Peyer's patch (tissue), 4 donors: Measurements from ENCODE around the gene SMARCB1.

Source experiments
- POLR2A ChIP-seq, 2 donors: fragments of 450-650 bp; IDR thresholded peaks; one replicate each; pipeline ENCODE4 v1.5.1; 2017; ENCODE audit warnings: antibody characterized with exemption in 2 of 2, mild to moderate bottlenecking in 2 of 2, moderate library complexity in 2 of 2
- TF ChIP-seq, protein P1 (sequence below), 6 experiments: fragments of 450-650 bp in 4 of 6; fragments of 200-600 bp in 2 of 6; sonication (generic) in 1 of 6; IDR thresholded peaks; one replicate each; pipeline ENCODE4 v1.5.1; 2017 to 2019; ENCODE audit warnings: antibody characterized with exemption in 6 of 6, mild to moderate bottlenecking in 3 of 6, moderate library complexity in 1 of 6

GRCh38 chr22:23875801-23876200 is 89.0 kb downstream of the SMARCB1 start:
- TF ChIP-seq, protein P1, sequence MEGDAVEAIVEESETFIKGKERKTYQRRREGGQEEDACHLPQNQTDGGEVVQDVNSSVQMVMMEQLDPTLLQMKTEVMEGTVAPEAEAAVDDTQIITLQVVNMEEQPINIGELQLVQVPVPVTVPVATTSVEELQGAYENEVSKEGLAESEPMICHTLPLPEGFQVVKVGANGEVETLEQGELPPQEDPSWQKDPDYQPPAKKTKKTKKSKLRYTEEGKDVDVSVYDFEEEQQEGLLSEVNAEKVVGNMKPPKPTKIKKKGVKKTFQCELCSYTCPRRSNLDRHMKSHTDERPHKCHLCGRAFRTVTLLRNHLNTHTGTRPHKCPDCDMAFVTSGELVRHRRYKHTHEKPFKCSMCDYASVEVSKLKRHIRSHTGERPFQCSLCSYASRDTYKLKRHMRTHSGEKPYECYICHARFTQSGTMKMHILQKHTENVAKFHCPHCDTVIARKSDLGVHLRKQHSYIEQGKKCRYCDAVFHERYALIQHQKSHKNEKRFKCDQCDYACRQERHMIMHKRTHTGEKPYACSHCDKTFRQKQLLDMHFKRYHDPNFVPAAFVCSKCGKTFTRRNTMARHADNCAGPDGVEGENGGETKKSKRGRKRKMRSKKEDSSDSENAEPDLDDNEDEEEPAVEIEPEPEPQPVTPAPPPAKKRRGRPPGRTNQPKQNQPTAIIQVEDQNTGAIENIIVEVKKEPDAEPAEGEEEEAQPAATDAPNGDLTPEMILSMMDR (IDR thresholded peaks at IDR 0.05): no peak
- no peak for TF ChIP-seq POLR2A (IDR thresholded peaks at IDR 0.05)
